LHCN-M2 (cell line): ENCODE data around the gene SDR42E2. TPM values are rescaled to one million over a fixed set of nuclear protein-coding genes. Genes with fewer than 3 reads are reported as not detected.
"Not testable (repeated sequence)": the region's sequence is repeated elsewhere in the genome, so short reads cannot be mapped to it uniquely, and the experiment has no call there.

Experiments used
- DNase-seq: peaks from one replicate; pipeline ENCODE4 v3.0.0-alpha.2; 2012; ENCODE audit warnings: low read depth
- total RNA-seq: library from RNA; depleted of rRNA; stranded (reverse); fragments of >200 nt; gene quantifications from 2 replicates; pipeline ENCODE4 v1.2.3, GENCODE V29; 2014

SDR42E2 gene
- total RNA-seq, 1 experiment from 2014 or later = not detected

GRCh38 chr16:22210854-22211253 lies 48.5 kb downstream of the SDR42E2 start:
- no peak for DNase-seq

DNA sequence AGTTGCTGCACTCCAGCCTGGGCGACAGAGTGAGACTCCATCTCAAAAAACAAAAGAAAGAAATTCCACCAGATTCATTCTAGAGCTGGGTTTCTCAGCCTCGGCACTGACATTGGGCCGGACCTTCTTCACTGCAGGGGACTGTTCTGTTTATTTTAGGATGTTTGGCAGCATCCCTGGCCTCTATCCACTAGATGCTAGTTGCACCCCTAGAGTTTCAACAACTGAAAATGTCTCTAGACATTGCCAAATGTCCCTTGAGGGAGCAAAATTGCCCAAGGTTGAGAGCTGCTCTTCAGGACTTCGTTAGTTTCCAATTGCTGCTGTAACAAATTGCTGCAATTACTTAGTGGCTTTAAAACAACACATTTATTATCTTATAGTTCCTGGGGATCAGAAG lies 50.9 kb downstream of the SDR42E2 start:
- no peak for DNase-seq

DNA sequence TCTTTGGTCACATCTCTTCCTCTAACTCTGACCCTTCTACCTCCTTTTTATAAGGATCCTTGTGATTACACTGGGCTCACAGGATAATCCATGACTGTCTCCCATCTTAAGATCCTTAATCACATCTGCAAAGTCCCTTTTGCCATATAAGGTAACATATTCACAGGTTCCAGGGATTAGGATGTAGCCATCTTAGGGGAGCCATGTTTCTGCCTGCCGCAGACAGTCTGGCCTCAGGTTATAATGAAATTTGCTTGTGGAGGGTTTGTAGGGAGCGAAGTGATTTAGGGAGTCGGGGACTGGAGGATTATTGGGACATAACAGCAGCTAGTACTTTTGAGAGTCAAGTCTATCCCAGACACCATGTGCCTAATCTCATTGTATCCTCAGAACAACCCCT lies 51.5 kb downstream of the SDR42E2 start:
- no peak for DNase-seq

- no peak for DNase-seq
These were observed 52.1 kb downstream of the SDR42E2 start for GRCh38 chr16:22214402-22214801.

DNA sequence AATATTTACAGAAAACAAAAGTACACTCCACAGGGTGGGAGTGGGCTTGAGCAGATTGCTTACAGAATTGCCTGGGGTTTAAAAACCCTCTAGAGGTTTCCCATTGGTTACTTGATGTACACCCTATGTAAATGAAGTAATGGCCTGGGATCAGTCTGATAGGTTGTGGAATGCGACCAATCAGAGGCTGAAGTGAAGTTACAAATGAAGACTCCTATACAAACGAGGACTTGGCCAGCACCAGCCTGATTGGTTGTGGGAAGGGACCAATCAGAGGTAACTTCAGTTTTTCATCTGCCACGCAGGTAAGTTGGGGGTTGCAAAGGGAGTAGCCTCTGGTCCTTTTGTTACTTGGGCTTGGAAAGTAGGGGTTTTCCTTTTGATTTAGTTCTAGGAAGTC lies 52.6 kb downstream of the SDR42E2 start:
- DNase-seq = no peak

DNA sequence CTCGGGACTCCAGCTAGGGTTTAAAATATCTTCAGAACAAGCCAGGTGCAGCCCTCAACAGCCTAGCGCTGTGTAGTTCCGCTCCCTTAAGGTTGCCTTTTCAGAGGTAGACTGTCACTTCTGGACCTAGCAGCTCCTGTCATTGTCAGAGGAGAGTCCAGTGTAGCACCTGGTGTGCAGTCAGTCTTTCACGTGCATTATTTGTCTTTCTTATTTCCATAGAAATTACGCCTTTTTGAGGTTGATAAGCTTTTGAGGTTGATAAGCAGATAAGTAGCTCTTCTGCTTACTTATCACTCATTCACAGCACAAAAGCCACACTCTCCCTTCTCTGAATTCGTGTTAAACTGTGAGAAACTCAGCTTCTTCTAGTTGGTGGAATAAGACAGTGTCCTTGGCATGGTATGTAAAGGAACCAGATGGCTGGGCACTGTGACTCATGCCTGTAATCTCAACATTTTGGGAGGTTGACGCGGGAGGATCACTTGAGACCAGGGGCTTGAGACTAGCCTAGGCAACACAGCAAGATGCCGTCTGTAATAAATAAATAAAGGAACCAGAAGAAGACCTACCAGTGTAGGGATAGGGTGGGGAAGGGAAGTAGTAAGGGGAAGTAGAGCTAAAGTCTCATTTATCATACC lies 54.0 kb downstream of the SDR42E2 start:
- no peak for DNase-seq

- DNase-seq = not testable (repeated sequence)
These were observed 54.5 kb downstream of the SDR42E2 start for GRCh38 chr16:22216832-22217225.

GRCh38 chr16:22217890-22218730 lies 55.8 kb downstream of the SDR42E2 start:
- DNase-seq = no peak

DNA sequence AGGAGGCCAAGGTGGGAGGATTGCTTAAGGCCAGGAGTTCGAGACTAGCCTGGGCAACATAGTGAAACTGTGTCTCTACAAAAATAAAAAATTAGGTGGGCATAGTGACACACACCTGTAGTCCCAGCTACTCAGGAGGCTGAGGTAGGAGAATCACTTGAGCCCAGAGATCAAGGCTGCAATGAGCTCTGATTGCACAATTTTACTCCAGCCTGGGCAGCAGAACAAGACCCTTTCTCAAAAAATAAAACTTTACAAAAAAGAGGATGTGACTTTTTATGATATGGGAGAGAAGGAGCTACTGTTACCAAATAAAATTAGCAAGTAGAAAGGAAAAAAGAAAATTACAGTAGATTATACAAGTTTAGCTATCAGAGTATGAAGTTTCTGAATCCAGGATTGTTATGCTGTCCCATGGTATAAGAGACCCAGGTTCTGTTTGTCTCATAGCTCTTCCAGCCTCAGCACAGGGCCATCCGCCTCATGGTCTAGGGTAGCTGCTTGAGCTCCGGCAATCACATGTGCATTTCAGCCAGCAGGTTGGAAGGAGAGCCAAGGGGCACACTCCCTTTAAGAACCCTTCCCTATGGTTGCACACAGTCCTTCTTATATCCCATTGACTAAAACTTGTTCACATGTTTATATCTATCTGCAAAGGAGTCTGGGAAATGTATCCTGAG lies 57.2 kb downstream of the SDR42E2 start:
- DNase-seq = no peak

- peak; percentile 85 for DNase-seq
These were observed 57.7 kb downstream of the SDR42E2 start for GRCh38 chr16:22220069-22220440.

- peak; percentile 88 for DNase-seq
These were observed 58.4 kb downstream of the SDR42E2 start for GRCh38 chr16:22220714-22221113.

DNA sequence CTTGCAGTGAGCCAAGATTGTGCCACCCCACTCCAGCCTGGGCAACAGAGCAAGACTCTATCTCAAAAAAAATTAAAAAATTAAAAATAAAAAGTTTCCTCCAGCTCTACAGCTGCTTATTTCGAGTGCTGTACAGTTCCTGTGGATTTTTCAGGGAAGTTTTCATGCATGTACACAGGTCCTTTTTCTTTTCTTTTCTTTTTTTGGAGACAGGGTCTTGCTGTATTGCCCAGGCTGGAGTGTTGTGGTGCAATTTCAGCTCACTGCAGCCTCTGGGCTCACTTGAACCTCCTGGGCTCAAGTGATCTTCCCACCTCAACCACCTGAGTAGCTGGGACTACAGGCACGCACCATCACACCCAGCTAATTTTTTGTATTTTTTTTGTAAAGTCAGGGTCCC lies 59.7 kb downstream of the SDR42E2 start:
- no peak for DNase-seq

DNA sequence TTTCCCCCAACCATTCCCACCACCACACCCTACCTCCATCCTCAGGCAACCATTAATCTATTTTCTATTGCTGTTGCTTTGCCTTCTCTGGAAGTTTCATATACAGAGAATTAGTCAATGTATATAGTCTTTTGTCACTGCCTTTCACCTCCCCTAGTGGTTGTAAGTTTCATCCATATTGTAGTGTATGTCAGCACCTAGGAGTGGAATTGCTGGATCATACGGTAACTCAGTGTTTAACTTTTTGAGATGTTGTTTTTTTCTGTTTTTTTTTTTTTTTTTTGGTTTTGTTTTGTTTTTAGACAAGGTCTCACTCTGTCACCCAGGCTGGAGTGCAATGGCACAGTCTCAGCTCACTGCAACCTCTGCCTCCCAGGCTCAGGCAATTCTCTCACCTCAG lies 60.7 kb downstream of the SDR42E2 start:
- DNase-seq = no peak

DNA sequence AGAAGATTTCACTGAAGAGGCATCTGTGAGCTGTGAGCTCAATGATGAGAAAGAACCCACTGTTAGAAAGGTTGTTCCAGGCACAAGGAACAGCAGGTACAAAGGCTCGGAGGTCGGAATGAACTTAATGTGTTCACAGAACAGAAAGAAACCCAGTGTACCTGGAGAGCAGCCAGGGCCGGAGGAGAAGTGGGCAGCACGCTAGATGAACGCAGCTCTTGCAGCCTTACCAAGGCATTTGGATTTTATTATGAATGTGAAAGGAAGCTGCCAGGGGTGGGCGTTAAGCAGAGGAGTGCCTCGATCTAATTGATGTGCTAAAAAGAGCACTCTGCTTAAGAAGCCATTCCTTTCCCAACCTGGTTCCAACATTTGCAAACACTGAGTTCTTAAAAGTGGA lies 62.8 kb downstream of the SDR42E2 start:
- no peak for DNase-seq

GRCh38 chr16:22229889-22230288 lies 67.6 kb downstream of the SDR42E2 start:
- DNase-seq = no peak

DNA sequence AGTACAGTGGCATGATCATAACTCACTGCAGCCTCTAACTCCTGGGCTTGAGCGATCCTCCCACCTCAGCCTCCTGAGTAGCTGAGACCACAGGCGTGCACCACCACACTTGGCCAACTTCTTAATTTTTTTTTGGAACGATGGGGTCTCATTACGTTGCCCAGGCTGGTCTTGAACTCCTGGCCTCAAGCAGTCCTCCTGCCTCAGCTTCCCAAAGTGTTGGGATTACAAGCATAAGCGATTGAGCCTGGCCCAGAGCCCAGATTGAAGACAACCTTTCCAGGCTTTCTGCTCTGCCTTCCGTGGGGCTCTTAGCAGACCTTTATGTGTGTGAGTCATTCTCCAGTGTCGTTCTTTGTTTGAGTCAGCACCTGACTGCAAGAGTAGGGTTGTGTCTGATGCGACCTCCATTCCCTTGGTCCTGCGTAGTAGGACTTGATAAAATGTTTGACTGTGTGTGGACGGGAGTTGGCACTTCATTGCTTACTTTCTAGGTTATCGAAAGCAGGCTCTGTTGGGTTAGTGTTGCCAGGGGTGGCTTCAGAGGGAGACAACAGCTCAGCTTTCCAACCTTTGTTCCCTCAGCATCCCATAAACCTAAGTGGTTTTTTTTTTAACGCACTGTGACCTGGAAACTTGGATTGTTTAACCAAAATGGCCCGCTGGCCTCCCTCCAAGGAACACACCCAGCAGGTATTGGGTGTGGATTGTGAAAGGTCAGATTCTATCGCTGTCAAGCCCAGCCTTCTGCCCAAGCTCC lies 70.2 kb downstream of the SDR42E2 start:
- no peak for DNase-seq

- DNase-seq = no peak
These were observed 70.7 kb downstream of the SDR42E2 start for GRCh38 chr16:22233037-22233372.

DNA sequence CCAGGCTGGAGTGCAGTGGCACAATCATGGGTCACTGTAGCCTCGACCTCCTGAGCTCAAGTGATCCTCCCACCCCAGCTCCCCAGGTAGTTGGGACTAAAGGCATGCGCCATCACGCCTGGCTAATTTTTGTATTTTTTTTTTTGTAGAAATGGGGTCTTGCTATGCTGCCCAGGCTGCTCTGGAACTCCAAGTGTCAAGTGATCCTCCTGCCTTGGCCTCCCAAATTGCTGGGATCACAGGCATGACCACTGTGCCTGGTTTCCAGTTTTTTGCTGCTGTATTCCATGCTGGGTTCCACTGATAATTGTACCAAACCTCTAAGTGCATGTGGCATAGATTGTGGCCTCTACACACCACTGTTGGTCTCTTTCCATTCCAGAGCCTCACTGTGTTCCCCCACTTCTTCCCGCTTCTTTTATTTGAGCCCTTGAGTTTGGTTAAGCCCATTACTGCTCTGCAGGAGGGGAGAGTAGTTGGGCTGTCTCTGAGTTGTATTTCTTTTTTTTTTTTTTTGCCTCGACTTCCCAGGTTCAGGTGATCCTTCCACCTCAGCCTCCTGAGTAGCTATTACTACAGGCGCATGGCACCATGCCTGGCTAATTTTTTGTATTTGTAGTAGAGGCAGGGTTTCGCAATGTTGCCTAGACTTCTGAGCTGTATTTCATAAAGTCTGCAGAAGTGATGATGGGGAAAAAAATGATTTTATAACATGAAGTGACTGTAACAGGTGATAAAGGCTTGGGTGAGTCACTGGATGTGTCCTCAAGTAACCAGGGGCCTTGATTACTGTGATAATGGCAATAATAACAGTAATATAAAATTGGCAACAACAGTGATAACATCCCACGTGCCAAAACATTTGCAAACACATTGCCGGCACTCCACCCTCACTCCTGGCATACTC lies 73.8 kb downstream of the SDR42E2 start:
- peak; percentile 87 for DNase-seq

DNA sequence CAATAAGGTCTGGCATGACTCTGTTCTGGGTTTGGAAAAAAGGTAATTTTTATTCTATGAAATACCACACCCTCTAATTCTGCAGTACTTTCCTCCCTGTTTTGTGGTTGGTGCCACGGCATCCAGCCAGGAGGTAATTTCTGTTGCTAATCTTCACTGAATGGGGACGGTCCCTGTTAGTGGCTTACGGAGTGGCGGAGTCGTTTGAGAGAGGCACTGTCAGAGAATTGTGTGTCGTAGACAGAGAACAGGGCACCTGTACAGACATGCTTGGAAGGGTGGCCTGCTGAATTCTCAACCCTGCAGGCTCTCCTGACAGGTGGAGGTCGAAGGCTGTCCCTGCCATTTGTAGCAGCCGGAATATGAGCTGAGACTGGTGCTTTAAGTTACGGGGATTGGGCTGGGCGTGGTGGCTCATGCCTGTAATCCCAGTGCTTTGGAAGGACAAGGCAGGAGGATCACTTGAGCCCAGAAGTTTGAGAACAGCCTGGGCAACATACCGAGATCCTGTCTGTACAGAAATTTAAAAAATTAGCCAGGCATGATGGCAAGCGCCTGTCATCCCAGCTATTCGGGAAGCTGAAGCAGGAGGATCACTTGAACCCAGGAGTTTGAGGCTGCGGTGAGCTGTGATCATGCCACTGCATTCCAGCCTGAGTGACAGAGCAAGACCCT lies 77.0 kb downstream of the SDR42E2 start:
- no peak for DNase-seq

DNA sequence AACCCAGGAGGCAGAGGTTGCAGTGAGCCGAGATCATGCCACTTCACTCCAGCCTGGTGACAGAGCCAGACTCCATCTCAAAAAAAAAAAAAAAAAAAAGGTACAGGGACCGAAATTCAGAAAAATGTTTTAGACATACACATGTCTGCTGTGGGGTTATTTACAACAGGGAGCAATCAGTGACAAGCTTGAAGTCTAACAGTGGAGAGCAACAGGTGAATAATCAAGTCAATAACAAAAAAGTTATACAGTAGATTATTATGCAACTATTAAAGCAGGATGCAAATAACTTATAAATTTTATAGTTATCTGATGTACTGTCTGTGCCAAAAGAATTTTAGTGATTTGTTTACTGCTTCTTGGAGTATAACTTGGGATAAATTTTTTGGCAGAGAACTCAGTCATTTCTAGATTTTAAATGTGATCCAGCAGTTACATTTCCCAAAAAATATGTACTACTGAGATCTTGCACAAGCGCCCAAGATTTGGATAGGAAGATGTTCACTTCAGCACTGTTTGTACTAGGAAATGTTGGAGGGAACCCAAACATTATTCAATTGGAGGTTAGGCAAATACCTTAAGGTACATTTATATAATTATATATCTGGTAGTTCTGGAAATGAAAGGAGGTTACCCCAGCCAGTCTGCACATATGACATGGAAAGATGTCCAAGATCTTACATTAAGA lies 77.9 kb downstream of the SDR42E2 start:
- no peak for DNase-seq
